ENCODE results near the gene DHX16. TPM values are rescaled to one million over a fixed set of nuclear protein-coding genes. Genes with fewer than 3 reads are reported as not detected.
A peak's percentile ranks its signal among the peaks of the same experiment; 100 is the strongest.

DHX16 gene
- total RNA-seq, 1 experiment from 2014 or later, result 32.2 TPM

- TF ChIP-seq, protein P1, sequence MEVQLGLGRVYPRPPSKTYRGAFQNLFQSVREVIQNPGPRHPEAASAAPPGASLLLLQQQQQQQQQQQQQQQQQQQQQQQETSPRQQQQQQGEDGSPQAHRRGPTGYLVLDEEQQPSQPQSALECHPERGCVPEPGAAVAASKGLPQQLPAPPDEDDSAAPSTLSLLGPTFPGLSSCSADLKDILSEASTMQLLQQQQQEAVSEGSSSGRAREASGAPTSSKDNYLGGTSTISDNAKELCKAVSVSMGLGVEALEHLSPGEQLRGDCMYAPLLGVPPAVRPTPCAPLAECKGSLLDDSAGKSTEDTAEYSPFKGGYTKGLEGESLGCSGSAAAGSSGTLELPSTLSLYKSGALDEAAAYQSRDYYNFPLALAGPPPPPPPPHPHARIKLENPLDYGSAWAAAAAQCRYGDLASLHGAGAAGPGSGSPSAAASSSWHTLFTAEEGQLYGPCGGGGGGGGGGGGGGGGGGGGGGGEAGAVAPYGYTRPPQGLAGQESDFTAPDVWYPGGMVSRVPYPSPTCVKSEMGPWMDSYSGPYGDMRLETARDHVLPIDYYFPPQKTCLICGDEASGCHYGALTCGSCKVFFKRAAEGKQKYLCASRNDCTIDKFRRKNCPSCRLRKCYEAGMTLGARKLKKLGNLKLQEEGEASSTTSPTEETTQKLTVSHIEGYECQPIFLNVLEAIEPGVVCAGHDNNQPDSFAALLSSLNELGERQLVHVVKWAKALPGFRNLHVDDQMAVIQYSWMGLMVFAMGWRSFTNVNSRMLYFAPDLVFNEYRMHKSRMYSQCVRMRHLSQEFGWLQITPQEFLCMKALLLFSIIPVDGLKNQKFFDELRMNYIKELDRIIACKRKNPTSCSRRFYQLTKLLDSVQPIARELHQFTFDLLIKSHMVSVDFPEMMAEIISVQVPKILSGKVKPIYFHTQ (CRISPR knock-in tag; IDR thresholded peaks at IDR 0.05), result no peak
- TF ChIP-seq GABPB1 (CRISPR knock-in tag; IDR thresholded peaks at IDR 0.05) (no peak), RELA (CRISPR knock-in tag; IDR thresholded peaks at IDR 0.05; ENCODE audit: borderline replicate concordance) (no peak), E2F5 (CRISPR knock-in tag; IDR thresholded peaks at IDR 0.05) (no peak), SMAD3 (CRISPR knock-in tag; IDR thresholded peaks at IDR 0.05; ENCODE audit: borderline replicate concordance) (no peak), ZNF263 (CRISPR knock-in tag; IDR thresholded peaks at IDR 0.05; ENCODE audit: low read depth) (no peak)
- TF ChIP-seq, protein P2, sequence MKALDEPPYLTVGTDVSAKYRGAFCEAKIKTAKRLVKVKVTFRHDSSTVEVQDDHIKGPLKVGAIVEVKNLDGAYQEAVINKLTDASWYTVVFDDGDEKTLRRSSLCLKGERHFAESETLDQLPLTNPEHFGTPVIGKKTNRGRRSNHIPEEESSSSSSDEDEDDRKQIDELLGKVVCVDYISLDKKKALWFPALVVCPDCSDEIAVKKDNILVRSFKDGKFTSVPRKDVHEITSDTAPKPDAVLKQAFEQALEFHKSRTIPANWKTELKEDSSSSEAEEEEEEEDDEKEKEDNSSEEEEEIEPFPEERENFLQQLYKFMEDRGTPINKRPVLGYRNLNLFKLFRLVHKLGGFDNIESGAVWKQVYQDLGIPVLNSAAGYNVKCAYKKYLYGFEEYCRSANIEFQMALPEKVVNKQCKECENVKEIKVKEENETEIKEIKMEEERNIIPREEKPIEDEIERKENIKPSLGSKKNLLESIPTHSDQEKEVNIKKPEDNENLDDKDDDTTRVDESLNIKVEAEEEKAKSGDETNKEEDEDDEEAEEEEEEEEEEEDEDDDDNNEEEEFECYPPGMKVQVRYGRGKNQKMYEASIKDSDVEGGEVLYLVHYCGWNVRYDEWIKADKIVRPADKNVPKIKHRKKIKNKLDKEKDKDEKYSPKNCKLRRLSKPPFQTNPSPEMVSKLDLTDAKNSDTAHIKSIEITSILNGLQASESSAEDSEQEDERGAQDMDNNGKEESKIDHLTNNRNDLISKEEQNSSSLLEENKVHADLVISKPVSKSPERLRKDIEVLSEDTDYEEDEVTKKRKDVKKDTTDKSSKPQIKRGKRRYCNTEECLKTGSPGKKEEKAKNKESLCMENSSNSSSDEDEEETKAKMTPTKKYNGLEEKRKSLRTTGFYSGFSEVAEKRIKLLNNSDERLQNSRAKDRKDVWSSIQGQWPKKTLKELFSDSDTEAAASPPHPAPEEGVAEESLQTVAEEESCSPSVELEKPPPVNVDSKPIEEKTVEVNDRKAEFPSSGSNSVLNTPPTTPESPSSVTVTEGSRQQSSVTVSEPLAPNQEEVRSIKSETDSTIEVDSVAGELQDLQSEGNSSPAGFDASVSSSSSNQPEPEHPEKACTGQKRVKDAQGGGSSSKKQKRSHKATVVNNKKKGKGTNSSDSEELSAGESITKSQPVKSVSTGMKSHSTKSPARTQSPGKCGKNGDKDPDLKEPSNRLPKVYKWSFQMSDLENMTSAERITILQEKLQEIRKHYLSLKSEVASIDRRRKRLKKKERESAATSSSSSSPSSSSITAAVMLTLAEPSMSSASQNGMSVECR (CRISPR knock-in tag; IDR thresholded peaks at IDR 0.05; ENCODE audit: borderline replicate concordance), result no peak
- TF ChIP-seq, protein P3, sequence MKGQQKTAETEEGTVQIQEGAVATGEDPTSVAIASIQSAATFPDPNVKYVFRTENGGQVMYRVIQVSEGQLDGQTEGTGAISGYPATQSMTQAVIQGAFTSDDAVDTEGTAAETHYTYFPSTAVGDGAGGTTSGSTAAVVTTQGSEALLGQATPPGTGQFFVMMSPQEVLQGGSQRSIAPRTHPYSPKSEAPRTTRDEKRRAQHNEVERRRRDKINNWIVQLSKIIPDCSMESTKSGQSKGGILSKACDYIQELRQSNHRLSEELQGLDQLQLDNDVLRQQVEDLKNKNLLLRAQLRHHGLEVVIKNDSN (CRISPR knock-in tag; IDR thresholded peaks at IDR 0.05), result no peak
- TF ChIP-seq, protein P4, sequence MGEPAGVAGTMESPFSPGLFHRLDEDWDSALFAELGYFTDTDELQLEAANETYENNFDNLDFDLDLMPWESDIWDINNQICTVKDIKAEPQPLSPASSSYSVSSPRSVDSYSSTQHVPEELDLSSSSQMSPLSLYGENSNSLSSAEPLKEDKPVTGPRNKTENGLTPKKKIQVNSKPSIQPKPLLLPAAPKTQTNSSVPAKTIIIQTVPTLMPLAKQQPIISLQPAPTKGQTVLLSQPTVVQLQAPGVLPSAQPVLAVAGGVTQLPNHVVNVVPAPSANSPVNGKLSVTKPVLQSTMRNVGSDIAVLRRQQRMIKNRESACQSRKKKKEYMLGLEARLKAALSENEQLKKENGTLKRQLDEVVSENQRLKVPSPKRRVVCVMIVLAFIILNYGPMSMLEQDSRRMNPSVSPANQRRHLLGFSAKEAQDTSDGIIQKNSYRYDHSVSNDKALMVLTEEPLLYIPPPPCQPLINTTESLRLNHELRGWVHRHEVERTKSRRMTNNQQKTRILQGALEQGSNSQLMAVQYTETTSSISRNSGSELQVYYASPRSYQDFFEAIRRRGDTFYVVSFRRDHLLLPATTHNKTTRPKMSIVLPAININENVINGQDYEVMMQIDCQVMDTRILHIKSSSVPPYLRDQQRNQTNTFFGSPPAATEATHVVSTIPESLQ (CRISPR knock-in tag; IDR thresholded peaks at IDR 0.05), result no peak
- TF ChIP-seq, protein P5, sequence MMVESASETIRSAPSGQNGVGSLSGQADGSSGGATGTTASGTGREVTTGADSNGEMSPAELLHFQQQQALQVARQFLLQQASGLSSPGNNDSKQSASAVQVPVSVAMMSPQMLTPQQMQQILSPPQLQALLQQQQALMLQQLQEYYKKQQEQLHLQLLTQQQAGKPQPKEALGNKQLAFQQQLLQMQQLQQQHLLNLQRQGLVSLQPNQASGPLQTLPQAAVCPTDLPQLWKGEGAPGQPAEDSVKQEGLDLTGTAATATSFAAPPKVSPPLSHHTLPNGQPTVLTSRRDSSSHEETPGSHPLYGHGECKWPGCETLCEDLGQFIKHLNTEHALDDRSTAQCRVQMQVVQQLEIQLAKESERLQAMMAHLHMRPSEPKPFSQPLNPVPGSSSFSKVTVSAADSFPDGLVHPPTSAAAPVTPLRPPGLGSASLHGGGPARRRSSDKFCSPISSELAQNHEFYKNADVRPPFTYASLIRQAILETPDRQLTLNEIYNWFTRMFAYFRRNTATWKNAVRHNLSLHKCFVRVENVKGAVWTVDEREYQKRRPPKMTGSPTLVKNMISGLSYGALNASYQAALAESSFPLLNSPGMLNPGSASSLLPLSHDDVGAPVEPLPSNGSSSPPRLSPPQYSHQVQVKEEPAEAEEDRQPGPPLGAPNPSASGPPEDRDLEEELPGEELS (CRISPR knock-in tag; IDR thresholded peaks at IDR 0.05), result no peak
Observed at GRCh38 chr6:30646450-30647241, 26.2 kb downstream of the DHX16 start, which contains the start of gene C6orf136 (continued).

DNA sequence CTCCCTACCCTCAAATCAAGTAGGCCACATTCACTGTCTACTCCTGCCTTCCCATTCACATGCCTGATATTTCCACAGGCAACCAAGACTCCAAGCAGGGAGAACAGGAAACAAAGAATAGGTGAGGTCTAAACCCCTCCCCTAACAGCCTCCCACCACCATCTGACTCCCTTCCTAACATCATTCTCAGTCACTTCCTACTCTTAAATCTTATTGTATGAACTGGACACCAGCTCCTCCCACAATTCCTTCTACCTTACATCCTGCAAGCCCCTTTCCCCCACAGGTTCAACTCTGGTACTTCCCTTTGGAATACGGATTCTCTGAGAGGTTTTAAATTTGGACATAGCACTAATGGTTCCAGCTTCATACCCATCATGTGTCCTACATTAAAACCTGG is 26.8 kb downstream of the DHX16 start:
- Mint-ChIP-seq H3K27me3 (ENCODE audit: low read depth) (no peaks in the 10 kb centered on the region), H3K27ac (peak overlapping the region; percentile 68), H3K9me3 (no peaks in the 10 kb centered on the region), H3K4me1 (peaks cover 21% of the 10 kb centered on the region), H3K36me3 (peaks cover 24% of the 10 kb centered on the region), H3K4me3 (peak overlapping the region; percentile 76)
- ChIA-PET CTCF (interaction anchor here (1.0 to 2.0 kb wide), 4 partner anchors 27 to 441 kb away, joined by 3 to 10 read pairs (median 5); partner anchors contain the start of gene DHX16), POLR2A (interaction anchor here (0.7 to 1.0 kb wide), 3 partner anchors 31 to 71 kb away, joined by 3 to 6 read pairs (median 4); partner anchors contain the start of gene MDC1)
- no peak for DNase-seq (ENCODE audit: low spot score)
- ATAC-seq, result no peak
- no peak for TF ChIP-seq CREB1 (CRISPR knock-in tag; IDR thresholded peaks at IDR 0.05)
- TF ChIP-seq, protein P6, sequence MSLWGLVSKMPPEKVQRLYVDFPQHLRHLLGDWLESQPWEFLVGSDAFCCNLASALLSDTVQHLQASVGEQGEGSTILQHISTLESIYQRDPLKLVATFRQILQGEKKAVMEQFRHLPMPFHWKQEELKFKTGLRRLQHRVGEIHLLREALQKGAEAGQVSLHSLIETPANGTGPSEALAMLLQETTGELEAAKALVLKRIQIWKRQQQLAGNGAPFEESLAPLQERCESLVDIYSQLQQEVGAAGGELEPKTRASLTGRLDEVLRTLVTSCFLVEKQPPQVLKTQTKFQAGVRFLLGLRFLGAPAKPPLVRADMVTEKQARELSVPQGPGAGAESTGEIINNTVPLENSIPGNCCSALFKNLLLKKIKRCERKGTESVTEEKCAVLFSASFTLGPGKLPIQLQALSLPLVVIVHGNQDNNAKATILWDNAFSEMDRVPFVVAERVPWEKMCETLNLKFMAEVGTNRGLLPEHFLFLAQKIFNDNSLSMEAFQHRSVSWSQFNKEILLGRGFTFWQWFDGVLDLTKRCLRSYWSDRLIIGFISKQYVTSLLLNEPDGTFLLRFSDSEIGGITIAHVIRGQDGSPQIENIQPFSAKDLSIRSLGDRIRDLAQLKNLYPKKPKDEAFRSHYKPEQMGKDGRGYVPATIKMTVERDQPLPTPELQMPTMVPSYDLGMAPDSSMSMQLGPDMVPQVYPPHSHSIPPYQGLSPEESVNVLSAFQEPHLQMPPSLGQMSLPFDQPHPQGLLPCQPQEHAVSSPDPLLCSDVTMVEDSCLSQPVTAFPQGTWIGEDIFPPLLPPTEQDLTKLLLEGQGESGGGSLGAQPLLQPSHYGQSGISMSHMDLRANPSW (CRISPR knock-in tag; conservative IDR thresholded peaks at IDR 0.05; ENCODE audit: low read depth), result no peak
- TF ChIP-seq TEAD1 (CRISPR knock-in tag; IDR thresholded peaks at IDR 0.05), result no peak
- no peak for TF ChIP-seq TCF7 (CRISPR knock-in tag; IDR thresholded peaks at IDR 0.05; ENCODE audit: low read depth)
- no peak for TF ChIP-seq NR1H2 (CRISPR knock-in tag; IDR thresholded peaks at IDR 0.05)
- TF ChIP-seq ZNF425 (CRISPR knock-in tag; conservative IDR thresholded peaks at IDR 0.05), result no peak
